ENCODE data around the gene CCDC92B.

CCDC92B gene

GRCh38 chr17:2745317-2746037, 4.0 kb downstream of the CCDC92B start:
- TF ChIP-seq TCF4 (CRISPR knock-in tag; IDR thresholded peaks at IDR 0.05; ENCODE audit: borderline replicate concordance) (no peak), ESRRG (CRISPR knock-in tag; IDR thresholded peaks at IDR 0.05) (no peak), SNAI2 (CRISPR knock-in tag; IDR thresholded peaks at IDR 0.05) (no peak)
- no peak for ATAC-seq

- TF ChIP-seq ZNF565 (CRISPR knock-in tag; conservative IDR thresholded peaks at IDR 0.05; ENCODE audit: low read depth) (no peak), CSRNP3 (CRISPR knock-in tag; IDR thresholded peaks at IDR 0.05) (no peak), RARB (CRISPR knock-in tag; IDR thresholded peaks at IDR 0.05) (no peak), TOX (CRISPR knock-in tag; IDR thresholded peaks at IDR 0.05; ENCODE audit: borderline replicate concordance) (no peak), GLIS3 (CRISPR knock-in tag; IDR thresholded peaks at IDR 0.05) (no peak), ZFP30 (CRISPR knock-in tag; IDR thresholded peaks at IDR 0.05) (no peak), ZNF70 (CRISPR knock-in tag; IDR thresholded peaks at IDR 0.05) (no peak), CSDC2 (CRISPR knock-in tag; IDR thresholded peaks at IDR 0.05) (no peak), PPARA (CRISPR knock-in tag; IDR thresholded peaks at IDR 0.05; ENCODE audit: borderline replicate concordance) (no peak), TSHZ2 (CRISPR knock-in tag; IDR thresholded peaks at IDR 0.05) (no peak), ZC3H10 (CRISPR knock-in tag; IDR thresholded peaks at IDR 0.05) (no peak), BACH2 (CRISPR knock-in tag; IDR thresholded peaks at IDR 0.05; ENCODE audit: borderline replicate concordance) (no peak), ARNTL (CRISPR knock-in tag; IDR thresholded peaks at IDR 0.05; ENCODE audit: borderline replicate concordance, low read depth) (no peak), ISL1 (CRISPR knock-in tag; IDR thresholded peaks at IDR 0.05) (no peak), OSR1 (CRISPR knock-in tag; IDR thresholded peaks at IDR 0.05) (no peak), ZNF8 (CRISPR knock-in tag; IDR thresholded peaks at IDR 0.05) (no peak), SNAI2 (CRISPR knock-in tag; IDR thresholded peaks at IDR 0.05) (no peak)
- ATAC-seq: no peak
Measured at GRCh38 chr17:2737693-2738092, 11.8 kb downstream of the CCDC92B start.

GRCh38 chr17:2736956-2737355, 12.5 kb downstream of the CCDC92B start:
- ATAC-seq: no peak
- no peak for TF ChIP-seq TCF4 (CRISPR knock-in tag; IDR thresholded peaks at IDR 0.05; ENCODE audit: borderline replicate concordance)
- TF ChIP-seq PPARA (CRISPR knock-in tag; IDR thresholded peaks at IDR 0.05; ENCODE audit: borderline replicate concordance): no peak
- TF ChIP-seq TSHZ2 (CRISPR knock-in tag; IDR thresholded peaks at IDR 0.05): no peak
- no peak for TF ChIP-seq ZFP3 (CRISPR knock-in tag; IDR thresholded peaks at IDR 0.05)
- no peak for TF ChIP-seq CREB5 (CRISPR knock-in tag; IDR thresholded peaks at IDR 0.05; ENCODE audit: low read depth)
- TF ChIP-seq ARNTL (CRISPR knock-in tag; IDR thresholded peaks at IDR 0.05; ENCODE audit: borderline replicate concordance, low read depth): no peak
- no peak for TF ChIP-seq PATZ1 (CRISPR knock-in tag; IDR thresholded peaks at IDR 0.05; ENCODE audit: borderline replicate concordance)
- TF ChIP-seq ZC3H10 (CRISPR knock-in tag; IDR thresholded peaks at IDR 0.05): no peak
- no peak for TF ChIP-seq ZNF565 (CRISPR knock-in tag; conservative IDR thresholded peaks at IDR 0.05; ENCODE audit: low read depth)

Data from SK-N-SH treated with all-trans-retinoic acid at 6 μM for 48 hours (cell line).